ENCODE results near the gene ZNF142. TPM values are rescaled to one million over a fixed set of nuclear protein-coding genes. Genes with fewer than 3 reads are reported as not detected.

The ZNF142 gene
- total RNA-seq, 2 donors from 2014 or later, result 14.8 to 25.3 TPM

DNA sequence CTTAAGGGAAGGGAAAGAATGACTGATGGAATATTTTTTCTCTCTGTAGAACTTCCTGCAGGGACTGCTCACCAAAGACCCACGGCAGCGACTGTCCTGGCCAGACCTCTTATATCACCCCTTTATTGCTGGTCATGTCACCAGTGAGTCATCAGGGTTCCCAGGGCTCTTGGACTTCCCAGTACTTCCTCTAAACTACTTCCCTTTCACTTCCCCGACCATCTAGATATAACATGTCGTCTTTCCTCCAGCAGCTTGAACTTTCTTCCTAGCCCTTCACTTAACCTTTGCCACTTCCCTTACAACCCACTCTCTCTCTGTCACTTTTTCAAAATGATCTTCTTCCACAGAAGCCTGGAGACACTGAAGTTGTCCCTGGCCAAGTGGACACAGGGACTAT is 19.7 kb upstream of the ZNF142 start:
- Histone ChIP-seq H3K9me3 (no peaks in the 10 kb centered on the region), H3K4me1 (no peaks in the 10 kb centered on the region), H3K9ac (ENCODE audit: low read depth in 2 of 2, low read length in 2 of 2) (no peak overlapping the region), H3K27ac (no peak overlapping the region), H3K36me3 (no peaks in the 10 kb centered on the region), H3K4me3 (no peak overlapping the region), H3K27me3 (no peaks in the 10 kb centered on the region)
- intact Hi-C loops (cut with DNase I), result no loop called here
- TF ChIP-seq, protein P1, sequence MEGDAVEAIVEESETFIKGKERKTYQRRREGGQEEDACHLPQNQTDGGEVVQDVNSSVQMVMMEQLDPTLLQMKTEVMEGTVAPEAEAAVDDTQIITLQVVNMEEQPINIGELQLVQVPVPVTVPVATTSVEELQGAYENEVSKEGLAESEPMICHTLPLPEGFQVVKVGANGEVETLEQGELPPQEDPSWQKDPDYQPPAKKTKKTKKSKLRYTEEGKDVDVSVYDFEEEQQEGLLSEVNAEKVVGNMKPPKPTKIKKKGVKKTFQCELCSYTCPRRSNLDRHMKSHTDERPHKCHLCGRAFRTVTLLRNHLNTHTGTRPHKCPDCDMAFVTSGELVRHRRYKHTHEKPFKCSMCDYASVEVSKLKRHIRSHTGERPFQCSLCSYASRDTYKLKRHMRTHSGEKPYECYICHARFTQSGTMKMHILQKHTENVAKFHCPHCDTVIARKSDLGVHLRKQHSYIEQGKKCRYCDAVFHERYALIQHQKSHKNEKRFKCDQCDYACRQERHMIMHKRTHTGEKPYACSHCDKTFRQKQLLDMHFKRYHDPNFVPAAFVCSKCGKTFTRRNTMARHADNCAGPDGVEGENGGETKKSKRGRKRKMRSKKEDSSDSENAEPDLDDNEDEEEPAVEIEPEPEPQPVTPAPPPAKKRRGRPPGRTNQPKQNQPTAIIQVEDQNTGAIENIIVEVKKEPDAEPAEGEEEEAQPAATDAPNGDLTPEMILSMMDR (IDR thresholded peaks at IDR 0.05), result no peak
- no peak for DNase-seq

DNA sequence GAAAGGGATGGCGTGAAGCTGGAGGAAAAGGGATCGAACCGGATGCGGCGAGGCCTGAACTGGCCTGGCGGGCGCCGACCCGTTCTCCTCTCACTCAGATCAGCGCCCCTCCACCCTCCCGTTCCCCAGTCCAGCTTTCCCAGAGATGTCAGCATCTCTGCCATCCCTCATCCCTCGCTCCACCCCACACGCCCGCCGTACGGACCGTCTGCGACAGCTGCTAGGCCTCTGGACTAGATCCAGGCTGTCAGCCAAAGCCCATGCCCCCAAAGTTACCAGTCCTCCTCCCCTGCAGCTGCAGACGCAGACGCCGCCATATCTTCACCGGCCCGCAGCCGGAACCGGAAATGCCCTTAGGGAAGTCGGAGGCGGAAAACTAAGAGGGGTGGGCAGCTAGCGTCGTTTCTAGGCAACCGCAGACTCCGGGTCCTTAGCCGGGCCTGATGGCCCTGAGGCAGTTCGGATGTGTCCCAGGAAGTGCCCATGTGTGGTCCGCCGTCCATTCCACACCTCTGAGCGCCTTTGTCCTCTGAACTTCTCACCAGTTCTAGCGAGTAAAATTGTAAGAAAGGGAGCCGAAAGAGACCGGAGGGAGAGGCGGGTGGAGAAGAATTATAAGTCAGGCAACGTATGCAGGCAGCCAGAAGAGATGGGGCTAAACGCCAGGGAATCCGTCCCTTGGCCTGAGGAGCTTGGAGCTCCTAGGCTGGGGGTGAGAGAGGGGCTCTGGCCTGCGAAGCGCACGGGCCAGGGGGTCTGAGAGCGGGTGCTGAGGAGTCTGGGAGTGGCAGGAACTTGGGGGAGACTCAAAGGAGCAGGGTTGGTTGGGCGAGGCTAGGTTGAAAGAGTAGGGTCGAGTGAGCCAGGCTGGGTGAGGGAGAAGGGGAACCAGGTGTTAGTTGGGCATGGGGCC is 12.5 kb upstream of the ZNF142 start, which contains the start of the genes RNF25 and STK36:
TSS of gene RNF25 (minus strand) at position 349 of the 913 bp plus-strand sequence. CDS start at position 317, 32 bp downstream.
TSS of gene STK36 (plus strand) at position 433 of the 913 bp plus-strand sequence. CDS start 744 bp downstream, outside the sequence.
- TF ChIP-seq, protein P1 (IDR thresholded peaks at IDR 0.05), result no peak

DNA sequence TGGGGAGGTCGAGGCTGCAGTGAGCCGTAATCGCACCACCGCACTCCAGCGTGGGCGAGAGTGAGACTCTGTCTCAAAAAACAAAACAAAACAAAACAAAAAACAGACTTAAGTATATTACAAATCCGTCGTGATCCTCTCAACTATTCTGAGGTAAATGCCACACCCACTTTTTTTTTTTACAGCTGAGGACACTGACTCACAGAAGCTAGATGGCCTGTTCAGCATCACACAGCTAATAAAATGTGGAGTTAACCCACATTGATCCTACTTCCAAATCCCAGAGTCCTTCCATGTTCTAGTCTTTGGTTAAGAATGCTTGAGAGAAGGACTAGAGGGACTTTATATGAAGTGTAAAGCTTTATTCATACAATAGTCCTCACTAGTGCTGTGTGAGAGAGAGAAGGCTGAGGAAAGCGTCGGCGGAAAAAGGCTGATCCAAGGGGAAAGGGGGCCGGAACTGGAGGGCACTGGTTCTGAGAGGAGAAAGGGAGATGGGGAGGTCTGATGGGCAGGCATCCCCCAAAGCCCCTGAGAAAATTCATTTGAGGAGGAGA is 11.8 kb upstream of the ZNF142 start:
- no peak for DNase-seq
- Histone ChIP-seq H3K9me3 (no peaks in the 10 kb centered on the region), H3K4me3 (peak overlapping the region; percentile 72), H3K9ac (ENCODE audit: low read depth in 2 of 2, low read length in 2 of 2) (peak overlapping the region; percentile 71 to 79), H3K27ac (peak overlapping the region; percentile 51), H3K27me3 (no peaks in the 10 kb centered on the region), H3K36me3 (peaks cover under 1% of the 10 kb centered on the region), H3K4me1 (peaks cover 10% of the 10 kb centered on the region)
- intact Hi-C loops (cut with DNase I), result no loop called here
- TF ChIP-seq, protein P1 (IDR thresholded peaks at IDR 0.05), result no peak

More for the DNA sequence above, 12.5 kb upstream of the ZNF142 start, which contains the start of the genes RNF25 and STK36:
- no peaks in the 10 kb centered on the region for H3K36me3 ChIP-seq
- peak within 1 kb of the TSS; percentile 51 for H3K27ac ChIP-seq
- no peaks in the 10 kb centered on the region for H3K9me3 ChIP-seq
- H3K27me3 ChIP-seq, result no peaks in the 10 kb centered on the region
- H3K9ac ChIP-seq (ENCODE audit: low read depth in 2 of 2, low read length in 2 of 2), result peak within 1 kb of the TSS; percentile 71 to 79
- peak; percentile 86 for DNase-seq
- peak within 1 kb of the TSS; percentile 72 for H3K4me3 ChIP-seq
- intact Hi-C loops (cut with DNase I), result no loop called here
- H3K4me1 ChIP-seq, result peaks cover 10% of the 10 kb centered on the region

DNA sequence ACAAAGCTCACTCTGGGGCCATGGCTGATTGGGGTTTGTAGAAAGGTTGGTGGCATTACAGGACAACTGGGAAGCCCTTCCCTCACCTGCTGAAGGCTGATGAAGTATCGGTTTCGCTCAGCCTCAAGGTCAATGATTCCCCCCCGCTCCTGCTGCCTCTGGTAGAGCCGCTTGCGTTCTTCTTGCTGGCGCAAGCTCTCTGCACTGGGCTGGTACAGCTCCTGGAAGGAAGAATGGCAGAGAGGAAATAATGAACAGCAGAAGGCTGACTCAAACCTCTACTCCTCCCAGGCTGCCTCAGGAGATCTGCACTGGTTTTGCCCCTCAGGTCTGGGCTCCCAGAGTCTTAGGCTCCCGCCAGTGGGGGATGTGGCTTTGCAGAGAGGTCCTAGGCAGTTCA is 5.2 kb upstream of the ZNF142 start:
- Histone ChIP-seq H3K4me3 (no peak overlapping the region), H3K36me3 (peaks cover 4% of the 10 kb centered on the region), H3K9me3 (no peaks in the 10 kb centered on the region), H3K9ac (ENCODE audit: low read depth in 2 of 2, low read length in 2 of 2) (no peak overlapping the region), H3K4me1 (peaks cover 8% of the 10 kb centered on the region), H3K27me3 (no peaks in the 10 kb centered on the region), H3K27ac (no peak overlapping the region)
- intact Hi-C loops (cut with DNase I), result no loop called here
- no peak for DNase-seq
- TF ChIP-seq, protein P1 (IDR thresholded peaks at IDR 0.05), result no peak

DNA sequence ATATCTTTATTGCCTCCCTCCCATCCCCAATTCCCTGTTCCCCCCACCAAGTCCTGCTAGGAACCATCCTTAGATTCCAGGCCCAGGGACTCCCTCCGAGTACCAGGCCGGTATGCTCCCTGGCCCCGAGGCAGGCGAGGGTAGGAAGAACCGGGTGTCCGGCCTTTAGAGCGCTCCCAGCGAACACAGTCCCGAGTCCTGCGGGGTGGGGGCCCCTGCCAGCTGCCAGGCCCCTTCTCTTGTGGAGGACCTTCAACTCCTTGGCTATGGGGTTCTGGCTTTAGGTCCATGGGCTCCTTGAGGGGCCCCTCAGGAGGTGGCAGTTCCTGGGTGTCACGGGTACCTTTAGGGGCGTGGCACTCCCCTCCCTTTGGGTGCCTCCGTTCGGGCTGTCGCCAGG is 4.5 kb upstream of the ZNF142 start:
- H3K36me3 ChIP-seq, result peaks cover 4% of the 10 kb centered on the region
- TF ChIP-seq, protein P1 (IDR thresholded peaks at IDR 0.05), result no peak
- DNase-seq, result no peak

More for the DNA sequence above, 4.5 kb upstream of the ZNF142 start:
- Histone ChIP-seq H3K9ac (ENCODE audit: low read depth in 2 of 2, low read length in 2 of 2) (no peak overlapping the region), H3K9me3 (no peaks in the 10 kb centered on the region), H3K4me1 (peaks cover 8% of the 10 kb centered on the region), H3K4me3 (no peak overlapping the region), H3K27me3 (no peaks in the 10 kb centered on the region), H3K27ac (no peak overlapping the region)
- intact Hi-C loops (cut with DNase I), result no loop called here
